Dermis blood vessel endothelial cell (primary cell): ENCODE data around the gene EHD1. TPM values are rescaled to one million over a fixed set of nuclear protein-coding genes. Genes with fewer than 3 reads are reported as not detected.
A peak's percentile ranks its signal among the peaks of the same experiment; 100 is the strongest.
"Not testable (repeated sequence)": the region's sequence is repeated elsewhere in the genome, so short reads cannot be mapped to it uniquely, and the experiment has no call there.

Experiments used
- DNase-seq: peaks from one replicate; pipeline ENCODE4 v3.0.0; 2010
- total RNA-seq: library from RNA; depleted of rRNA; stranded (reverse); fragments of >200 nt; gene quantifications from 2 replicates; pipeline ENCODE4 v1.2.3, GENCODE V29; 2014

Gene EHD1
- total RNA-seq, 1 donor from 2014 or later, result 75.9 TPM

DNA sequence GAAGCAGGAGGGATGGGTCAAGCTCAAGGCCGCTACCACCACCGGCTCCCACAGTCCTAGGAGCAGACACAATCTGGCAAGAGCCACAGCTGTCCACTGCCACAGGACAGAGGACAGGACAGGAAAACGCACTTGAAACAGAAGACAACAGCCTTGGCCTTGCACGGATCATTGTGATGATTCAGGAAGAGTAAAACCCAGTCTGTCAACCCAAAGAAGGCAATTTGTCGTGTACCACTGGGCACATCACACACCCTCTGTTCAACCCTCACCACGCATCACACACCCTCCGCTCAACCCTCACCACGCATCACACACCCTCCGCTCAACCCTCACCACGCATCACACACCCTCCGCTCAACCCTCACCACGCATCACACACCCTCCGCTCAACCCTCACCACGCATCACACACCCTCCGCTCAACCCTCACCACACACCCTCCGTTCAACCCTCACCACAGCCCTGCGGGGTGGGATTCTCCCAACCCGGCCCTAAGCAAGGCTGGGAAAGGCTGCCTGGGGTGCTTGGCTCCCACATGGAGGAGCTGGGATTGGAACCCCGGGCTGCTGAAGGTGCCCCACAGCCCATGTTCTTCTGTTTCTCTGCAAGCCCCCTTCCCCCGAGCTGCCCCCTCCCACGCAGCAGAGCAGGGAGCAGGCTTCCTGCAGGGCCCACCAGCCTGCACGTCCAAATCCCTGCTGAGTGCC is 22.7 kb downstream of the EHD1 start:
- DNase-seq, result no peak

DNA sequence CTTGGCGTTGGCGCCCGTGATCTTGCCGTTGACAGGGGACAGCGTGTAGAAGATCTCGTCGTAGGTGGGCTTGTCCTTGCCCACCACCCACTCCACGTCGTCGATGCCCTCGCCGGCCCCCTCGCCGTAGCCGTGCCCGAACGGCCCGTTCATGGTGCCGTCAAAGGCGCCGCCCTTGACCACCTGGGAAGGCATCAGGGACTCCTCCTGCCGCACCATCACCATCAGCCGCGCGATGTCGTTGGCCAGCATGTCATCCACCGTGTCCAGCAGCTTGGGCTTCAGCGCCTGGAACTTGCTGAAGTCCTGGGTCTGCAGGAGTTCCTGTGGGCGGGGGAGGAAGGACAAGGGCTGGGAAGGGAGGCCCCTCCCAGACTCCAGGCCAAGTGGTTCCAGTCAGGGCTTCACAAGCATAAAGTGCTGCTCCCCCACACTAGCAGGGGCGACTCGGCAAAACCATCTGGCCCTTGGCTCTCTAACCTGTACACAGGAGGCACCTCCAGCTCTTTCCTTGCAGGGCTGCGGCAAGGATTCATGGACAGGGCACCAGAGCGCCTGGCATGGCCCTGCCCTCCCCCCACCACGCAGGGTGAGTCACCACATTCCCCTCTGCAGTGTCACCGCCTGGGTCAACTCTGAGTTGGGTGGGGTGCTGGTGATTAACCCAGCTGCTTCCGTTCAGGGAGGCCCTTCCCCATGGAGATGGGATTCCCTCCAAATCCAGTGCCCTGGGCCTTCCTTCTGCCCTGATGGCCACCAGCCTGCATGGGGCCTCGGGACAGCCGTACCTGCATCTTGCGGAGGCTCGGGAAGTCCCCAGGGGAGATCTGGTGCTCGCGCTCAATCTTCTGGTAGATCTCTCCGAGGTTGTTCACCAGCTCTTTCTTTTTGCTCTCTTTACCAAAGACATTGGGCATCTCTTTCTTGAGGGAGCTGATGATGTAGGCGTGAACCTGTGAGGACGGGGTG is 23.6 kb downstream of the EHD1 start:
- peak; percentile 94 for DNase-seq

DNA sequence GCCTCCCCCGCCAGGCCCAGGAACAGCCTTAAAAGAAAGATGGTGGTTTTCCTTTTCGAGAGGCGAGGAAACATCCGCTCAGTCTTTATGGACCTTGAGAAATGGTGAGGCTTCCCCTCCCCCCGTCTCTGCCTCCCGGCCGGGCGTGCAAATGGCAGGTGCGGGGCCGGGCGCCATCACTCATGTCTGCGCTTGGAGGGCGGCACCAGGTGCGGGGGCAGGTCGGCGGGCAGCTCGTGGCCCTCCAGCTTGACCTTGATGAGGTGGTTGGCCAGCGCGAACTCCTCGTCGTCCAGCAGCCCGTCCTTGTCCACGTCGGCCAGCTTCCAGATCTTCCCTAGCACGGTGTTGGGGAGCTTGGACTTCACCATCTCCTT is 24.3 kb downstream of the EHD1 start:
- no peak for DNase-seq

DNA sequence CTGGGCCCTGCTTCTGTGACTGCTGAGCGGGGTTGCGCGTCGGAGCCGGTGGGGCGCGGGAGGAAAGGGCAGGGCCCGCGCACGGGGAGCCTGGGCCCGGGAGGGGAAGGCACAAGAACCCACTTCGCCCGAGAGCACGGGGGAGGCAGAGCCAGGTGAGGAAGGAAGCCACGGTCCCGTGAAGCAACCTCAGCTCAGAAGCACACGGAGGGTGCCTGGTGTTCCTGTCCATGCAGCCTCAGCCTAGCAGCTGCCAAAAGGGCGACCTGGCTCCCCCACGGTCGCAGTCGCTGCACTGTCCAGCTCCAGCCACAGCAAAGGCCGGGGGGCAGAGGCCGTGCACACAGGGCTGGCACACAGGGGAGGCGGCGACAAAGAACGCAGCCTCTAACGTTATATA is 24.7 kb downstream of the EHD1 start:
- no peak for DNase-seq

DNA sequence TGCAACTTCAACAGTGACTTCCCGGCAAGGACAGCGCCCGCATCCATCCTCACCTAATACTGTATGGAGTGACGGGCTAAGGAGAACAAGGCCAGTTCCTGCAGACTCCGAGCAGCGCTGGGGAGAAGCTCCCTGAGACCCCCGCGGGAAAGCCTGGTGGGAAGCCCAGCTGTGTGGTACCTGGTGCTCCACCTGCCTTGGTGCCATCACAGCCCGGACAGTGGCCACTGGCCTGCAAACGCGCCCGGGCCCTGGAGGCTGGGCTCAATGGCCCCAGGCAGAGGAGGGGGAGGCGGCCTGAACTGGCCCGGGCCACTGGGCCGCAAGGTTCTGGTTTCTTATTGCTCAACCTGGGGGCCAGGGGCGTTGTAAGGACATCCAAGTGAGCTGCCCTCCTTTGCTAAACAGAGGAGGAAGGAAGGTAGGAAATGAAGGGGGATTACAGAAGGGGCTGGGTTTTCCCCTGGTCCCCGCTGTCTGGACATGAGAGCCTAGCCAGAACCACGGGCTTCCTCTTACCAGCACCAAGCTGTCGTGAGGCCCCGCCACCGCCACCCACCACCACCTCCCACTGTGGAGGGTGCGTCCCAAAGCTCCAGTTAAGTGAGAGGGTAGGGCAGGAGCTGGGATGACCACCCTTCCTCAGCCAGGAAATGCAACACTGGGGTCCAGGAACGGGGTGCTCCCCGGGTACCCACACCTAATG is 25.5 kb downstream of the EHD1 start:
- no peak for DNase-seq

DNA sequence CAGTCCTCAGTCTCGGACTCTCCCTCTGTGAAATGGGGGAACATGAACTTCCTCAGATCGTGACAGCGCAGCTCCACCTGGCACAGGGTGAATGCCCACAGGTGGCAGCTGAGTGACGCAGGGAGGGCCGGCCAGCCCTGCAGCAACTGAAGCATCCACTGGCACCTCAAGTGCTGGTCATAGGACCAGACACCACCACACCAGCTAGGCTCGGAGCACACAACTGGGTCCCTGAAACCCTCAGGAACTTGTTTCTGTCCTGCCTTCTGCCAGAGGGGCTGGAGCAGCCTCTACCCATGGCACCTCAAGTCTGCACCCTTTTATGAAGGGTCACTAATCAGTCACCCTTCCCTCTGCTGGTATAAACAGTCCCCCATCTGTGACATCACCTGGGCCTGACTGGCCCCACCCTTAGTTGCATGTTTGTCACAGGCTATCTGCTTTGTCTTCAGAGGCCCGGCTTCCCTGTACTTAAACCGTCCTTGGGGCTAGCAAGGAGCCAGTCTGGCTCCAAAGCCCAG is 26.5 kb downstream of the EHD1 start:
- DNase-seq, result no peak

DNA sequence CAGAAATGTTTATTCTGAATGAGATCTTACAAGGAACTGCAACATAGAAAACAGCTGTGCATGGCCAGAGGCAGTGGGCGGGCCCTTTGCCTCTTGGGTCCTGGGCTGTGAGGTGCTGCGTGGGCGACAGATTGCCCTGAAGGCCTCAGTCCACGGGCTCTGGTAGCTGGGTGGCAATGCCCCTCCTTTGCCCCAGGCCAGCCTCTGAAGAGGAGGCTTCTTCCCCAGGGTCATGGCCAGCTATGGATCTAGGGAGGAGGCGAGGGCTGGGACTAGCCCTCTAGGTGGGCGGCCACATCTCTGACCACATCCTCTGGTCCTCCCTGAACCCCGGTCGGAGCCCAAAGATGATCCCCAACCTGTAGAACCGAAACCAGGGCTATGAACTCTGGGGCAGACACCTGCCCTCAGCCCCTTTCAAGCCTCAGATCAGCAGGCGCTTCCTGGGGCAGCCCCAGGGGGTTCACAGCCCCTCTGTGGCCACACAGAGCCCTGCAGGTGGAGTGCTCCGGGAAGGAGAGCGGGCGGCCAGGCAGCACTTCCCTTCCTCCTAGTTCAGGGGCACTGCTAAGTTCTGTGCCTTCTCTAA is 27.3 kb downstream of the EHD1 start:
- no peak for DNase-seq

DNA sequence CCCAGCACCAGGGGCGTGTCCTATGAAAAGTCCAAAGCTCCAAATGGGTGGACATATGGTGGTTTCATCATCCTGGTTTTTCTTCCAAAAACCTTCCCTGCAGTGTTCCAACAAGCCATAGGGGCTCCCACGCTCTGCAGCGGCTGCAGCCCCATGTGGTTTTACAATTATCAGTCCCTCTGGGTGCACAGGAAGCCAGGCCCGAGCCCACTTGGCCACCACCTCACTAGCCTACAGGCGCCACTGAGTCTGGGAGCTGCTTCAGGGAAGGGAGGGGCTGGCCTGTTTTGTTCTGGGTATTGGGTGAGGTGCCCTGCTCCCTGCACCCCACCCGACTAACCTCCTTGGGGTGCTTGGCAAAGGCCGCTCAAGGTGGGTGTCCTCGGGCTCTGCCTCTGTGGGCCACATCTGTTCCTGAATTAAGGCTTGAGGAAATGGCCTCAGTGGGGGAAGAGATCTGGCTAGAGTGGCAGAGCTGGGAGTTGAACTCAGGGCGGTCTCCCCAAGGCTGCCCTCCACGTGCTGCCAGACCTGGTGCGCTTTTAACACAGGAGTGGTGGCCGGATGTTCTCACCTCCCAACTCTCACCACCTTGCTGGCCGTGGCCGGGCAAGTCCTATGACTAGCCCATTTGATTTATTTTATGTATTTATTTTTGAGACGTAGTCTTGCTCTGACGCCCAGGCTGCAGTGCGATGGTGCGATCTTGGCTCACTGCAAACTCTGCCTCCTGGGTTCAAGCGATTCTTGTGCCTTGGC is 28.6 kb downstream of the EHD1 start:
- no peak for DNase-seq

DNA sequence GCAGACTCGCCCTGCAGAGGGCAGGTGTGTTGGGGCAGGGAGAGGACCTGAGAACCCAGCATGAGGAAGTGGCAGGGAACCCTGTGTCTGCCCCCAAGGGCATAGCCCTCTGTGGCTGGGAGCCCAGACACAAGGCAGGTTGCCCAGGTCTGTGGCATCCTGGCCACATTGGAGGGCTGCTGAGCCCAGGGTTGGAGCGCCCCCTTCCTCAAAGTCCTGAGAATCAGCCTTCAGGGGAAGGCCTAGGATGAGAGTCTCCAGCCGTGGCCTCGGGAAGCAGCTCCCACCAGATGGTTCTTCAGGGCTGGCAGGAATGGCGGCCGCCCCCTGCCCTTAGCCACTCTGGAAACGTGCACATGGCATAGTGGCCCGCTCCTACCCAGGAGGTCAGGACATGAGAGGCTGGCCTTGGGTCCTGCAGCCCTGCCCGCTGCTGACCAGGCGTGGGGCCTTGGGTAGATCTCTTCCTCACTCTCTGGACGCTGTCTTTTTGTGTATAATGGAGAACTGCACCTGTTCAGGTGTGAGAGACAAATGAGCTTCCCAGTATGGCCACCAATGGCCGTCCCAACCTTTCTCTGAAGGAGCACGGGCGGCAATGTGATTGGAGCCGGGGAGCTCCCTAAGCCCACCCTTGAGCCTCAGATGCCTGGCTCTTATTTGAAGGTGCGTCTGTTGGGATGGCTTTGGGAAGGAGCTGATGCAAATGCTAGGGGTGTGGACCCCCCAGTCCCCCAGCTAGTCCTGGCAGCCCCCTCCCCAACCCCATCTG is 29.4 kb downstream of the EHD1 start:
- DNase-seq, result no peak

DNA sequence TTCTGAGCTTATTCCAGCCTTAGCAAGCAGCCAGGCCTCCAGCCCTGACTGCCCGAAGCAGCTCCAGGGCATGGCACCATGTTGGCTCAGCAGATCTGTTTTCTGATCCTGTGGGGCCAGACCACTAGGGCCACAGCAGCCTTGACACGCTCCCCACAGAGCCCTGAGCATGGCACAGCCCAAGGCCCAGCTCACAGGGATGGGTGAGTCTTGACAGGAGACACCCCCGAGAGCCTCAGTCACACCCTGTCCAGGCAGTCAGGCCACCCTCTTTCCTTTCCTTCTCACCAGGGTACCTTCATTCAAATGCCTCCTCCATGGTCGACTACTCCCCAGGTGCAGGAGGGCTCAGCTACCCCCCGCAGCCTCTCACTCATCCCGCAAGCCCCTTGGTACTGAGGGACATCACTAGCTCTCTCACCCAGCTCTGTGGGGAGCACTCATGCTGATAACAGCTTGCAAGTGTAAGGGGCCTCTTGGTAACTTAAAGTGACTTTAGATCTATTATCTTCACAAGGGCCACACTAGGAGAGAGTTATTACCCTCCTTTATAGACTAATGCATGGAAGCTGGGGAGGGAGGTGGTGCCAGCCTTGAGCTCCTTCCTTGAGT is 30.1 kb downstream of the EHD1 start:
- no peak for DNase-seq

DNA sequence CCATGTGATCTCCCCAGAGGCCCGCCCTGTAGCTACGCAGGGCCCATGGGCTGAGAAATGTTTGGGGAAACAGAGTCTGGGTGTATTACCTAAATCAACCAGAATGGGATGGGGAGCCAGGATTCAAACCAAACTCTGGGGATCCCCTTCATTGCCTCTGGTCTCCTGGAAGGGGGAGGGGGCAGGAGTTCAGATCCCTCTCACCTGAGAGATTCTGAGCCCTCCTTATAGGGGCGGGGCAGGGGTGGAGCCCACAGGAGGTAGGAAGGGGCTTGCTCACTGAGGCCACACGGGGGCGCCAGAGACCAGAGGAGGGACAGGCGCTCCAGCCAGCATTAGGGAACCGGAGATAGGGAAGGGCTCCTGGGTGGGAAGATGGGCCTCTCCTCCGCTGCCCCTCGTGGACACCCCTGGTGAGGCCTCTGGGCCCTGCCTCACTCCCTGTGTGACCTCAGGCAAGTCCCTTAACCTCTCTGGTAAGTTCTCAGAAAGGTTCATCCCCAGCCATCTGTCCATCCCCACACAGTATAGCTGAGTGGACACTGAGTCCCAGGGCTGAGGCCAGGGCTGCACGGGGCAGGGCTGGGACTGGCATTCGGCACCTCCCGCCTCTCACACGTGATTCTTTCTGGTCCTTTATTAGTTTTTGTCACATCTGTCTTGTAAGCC is 31.3 kb downstream of the EHD1 start:
- DNase-seq, result peak; percentile 93

DNA sequence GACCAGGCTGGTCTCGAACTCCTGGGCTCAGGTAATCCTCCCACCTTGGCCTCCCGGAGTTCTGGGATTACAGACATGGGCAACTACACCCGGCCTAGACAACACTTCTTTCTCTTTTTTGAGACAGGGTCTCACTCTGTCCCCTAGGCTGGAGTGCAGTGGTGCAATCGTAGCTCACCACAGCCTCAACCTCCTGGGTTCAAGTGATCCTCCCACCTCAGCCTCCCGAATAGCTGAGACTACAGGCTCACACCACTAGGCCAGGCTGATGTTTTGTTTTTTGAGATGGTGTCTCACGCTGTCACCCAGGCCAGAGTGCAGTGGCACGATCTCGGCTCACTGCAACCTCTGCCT is 32.7 kb downstream of the EHD1 start:
- not testable (repeated sequence) for DNase-seq

DNA sequence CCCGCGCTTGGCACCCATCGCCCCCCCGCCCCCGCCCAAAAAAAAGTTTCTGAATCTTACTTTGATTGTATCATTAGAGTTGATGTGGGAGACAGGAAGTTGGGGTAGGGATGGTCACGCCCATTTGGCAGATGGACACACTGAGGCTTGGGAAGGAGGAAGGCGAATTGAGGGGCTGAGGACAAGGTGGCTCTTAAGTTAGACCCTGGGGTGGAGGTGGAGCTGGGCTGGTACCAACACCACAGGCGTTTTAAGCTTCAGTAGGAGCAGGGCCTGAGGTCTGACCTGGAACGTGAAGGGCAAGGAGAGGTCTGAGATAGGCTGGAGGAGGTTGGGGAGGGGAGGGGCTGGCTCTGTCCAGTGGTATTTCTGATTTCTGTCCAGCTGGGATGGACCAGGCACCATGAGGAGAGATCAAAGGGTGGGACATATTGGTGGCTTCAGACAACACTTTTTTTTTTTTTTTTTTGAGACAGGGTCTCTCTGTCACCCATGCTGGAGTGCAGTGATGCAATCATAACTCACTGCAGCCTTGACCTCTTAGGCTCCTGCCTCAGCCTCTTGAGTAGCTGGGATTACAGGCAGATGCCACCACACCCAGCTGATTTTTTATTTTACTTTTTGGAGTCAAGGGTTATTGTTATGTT is 33.2 kb downstream of the EHD1 start:
- no peak for DNase-seq

DNA sequence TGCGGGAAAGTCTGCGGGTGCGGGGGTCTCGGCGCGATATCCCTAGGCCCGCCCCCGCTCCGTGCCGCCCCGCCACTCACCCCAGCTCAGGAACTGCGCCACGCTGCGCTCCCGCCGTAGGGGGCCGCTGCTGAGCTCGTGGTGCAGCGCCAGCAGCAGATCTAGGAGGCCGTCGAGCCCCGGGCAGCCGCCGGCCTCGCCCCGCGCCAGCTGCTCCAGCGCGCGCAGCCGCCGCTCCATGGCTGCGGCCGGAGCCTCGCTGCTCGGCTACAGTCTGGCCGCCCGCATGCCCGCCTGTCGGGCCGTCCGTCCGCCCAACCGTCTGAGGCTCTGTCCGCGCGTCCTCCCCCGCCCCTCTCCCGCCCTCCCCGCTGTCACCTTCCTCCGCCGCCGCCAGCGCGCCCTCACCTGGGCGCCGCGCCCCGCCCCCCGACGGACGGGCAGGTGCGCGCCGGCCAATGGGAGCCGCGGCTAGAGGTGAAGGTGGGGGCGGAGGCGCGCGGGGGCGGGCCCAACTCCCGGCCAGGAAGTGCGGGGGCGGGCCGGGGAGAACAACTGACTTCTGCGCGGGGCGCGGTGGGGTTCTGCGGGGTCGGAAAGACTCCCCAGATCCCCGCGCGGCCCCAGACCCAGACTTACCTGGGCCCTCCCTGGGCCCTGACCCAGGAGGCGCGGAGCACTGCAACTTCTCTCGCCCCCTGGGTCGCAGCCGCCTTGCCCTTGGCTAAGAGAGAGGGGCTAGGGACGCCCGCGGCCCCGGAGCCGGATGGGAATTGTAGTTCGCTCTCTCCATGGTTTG is 33.9 kb downstream of the EHD1 start, which contains the start of gene CDC42BPG:
Gene CDC42BPG (minus strand): TSS at position 324 of the 799 bp plus-strand sequence. CDS start 84 bp downstream, at position 240.
- DNase-seq, result peak; percentile 78

DNA sequence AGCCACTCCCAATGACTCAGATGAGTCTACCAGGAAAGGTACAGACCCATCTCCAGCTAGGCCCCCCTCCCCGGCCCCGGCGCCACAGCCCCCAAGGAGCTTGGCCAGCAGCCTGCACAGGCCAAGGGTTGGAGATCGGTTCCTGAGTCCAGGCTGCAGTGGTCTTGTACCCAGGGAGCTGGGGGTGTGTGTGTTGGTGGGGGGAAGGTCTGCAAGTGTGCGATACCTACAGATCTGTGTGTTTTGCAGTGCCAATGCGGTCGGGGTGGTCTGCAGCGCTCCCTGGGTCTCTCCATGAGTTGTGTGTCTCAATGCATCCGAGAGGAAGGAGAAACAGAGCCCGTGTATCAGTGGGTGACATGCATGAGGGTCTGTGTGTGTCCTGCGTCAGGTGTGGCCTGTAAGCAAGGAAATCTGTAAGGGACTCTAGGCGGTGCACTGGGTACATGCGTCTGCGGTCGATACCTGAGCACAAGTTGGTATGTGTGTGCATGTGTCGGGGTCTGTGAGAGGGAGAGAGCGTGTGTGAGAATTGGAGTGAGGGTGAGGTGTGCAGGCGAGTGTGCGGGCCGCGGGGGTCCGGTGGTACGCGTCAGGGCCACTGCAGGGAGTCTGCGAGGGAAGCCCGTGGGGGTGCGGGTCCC is 34.6 kb downstream of the EHD1 start:
- no peak for DNase-seq

DNA sequence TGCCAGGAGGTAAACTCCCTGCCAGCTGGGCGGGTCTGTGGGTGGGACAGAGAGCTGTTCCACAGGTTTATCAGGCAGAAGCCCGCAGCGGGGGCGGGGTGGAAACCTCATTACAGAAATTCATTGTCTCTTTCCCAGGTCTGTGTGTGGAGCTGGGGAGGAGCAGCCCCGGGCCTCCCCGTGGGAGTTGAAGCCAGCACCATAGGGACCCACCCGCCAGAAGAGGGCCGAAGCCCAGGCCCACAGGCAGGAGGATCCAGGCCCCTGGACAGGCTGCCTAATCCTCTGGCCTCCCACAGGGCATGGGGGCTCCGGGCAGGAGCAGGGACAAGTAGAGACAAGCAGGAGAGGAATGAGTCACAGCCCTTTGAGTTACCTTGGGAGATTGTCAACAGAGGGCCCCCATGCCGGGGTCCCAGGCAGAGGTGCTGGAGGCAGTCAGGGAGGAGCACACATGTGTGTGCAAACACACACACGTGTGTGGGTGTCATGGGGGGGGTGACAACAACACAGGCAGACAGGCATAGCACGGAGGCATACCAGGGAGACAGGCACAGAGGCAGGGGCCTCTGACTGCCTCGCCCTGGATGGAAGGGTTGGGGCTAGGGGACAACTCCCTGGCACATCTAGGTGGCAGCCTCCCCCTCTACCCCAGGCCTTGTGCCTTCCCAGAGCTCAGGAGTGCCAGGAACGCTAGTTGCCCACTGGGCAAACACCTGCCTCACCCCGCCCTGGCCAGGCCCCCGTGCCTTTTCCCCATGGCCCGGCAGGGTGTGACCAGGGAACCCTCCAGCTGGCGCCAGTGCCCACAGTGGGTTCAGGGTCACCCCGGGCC is 35.4 kb downstream of the EHD1 start:
- no peak for DNase-seq

DNA sequence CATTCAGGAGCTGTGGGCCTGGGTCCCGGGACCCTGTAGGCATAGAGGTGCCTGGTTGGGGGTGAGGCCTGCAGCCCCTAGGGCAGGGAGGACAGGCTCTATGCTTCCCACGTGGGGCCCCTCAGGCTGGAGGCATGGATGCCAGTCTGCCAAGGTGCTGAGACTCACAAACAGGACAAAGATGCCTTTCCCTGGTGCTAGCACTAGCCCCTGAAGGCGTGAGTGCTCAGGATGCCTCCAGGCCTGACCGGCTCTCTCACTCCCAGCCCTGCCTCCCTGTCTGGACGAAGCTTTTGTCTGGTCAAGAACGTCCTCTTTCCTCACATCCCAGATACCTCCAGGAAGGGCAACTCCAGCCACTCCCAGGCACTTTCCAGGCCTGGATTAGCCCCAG is 36.1 kb downstream of the EHD1 start:
- DNase-seq, result no peak
